GM18505 (cell line): Measurements from ENCODE around the gene HOXA7.

Experiments used
- ATAC-seq: cut with Tn5 transposase; IDR thresholded peaks from one replicate; pipeline ENCODE4 v1.9.1; 2021; ENCODE audit not compliant: unreplicated experiment
- POLR2A ChIP-seq: IDR thresholded peaks from 4 replicates; pipeline ENCODE4 v1.6.1; 2011; ENCODE audit warnings: borderline replicate concordance; ENCODE audit not compliant: insufficient read depth, insufficient read length; ENCODE audit errors: extremely low read depth

The HOXA7 gene

GRCh38 chr7:27160145-27160545, 3.7 kb upstream of the HOXA7 start:
- ATAC-seq, result no peak
- TF ChIP-seq POLR2A, result no peak

- no peak for TF ChIP-seq POLR2A
- no peak for ATAC-seq
Observed at GRCh38 chr7:27159266-27160144, 3.0 kb upstream of the HOXA7 start.

DNA sequence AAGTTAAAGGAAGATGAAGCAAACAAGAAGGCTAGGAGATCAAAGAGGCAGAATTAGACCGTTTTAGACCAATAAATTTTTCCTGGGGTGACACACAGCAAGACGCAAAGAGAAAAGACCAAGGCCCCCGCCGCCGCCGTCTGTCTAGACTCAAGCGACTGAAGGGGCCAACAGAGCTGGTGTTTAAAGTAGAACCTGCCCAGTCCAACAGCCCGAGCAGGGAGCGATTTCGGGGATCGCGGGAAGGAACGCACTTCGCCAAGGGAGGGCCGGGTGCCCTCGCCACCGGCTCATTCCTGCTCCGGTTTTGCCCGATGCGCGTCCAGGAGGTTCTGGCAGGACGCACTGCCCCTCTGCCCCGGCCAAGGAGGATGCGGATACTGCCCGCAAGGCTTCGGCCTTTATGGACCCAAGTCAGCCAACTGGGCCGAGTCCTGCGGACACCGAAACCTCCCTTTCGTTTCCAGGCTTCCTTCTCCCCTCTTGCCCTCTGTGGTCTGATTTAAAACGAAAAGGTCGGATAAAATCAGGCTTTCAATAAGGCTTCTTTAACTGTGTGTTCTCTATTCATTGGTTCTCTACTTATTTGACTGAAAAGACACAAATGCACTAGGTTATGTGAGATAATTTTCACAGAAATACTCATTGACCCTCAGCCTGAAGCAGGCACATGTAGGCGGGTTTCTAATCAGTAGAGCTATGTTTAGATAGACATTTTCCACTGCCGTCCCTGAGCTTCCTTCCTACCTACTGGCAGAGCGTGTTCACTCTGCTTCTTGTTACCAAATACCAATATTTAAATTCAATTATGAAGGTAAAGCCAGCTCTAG, 2.2 kb upstream of the HOXA7 start:
- no peak for TF ChIP-seq POLR2A
- no peak for ATAC-seq

- ATAC-seq, result no peak
- no peak for TF ChIP-seq POLR2A
Observed at GRCh38 chr7:27157702-27158431, 1.4 kb upstream of the HOXA7 start.

DNA sequence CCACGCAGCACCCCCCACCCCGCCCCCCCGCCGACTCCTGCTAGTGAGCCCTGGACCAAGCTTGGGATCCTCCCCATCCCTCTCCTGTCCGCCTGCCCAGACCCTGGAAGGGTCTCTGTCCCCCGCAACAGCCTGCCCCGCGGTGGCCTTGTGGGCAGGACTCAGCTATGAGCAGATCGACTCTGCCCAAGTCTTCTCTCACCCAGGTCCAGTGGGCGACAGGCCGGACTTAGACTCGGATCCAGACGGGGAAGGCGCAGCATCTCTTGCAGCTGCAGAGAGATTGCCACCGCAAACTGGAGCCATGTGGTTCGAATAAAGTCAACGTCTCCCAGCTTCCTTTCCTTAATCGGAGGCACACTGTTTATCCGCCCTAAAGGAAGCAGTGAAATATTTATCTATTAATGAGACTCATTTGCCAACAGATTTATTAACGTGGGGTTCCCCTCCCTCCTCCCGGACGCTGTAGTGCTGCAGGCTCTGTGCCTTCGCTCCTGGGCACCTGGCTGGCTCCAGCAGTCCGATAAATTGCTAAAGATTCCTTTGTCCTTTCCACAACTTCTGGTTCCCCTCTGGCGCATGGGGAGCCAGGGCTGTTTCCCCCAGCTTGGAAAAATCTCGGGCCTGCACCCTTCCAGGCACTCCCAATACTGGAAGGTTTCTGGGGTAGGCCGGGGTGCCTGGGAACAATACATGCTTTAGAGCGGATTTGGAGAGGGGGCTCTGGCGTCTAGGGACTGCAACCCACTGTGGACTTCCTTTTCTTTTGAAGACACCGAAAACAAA, 634 bp upstream of the HOXA7 start:
- TF ChIP-seq POLR2A, result no peak

DNA sequence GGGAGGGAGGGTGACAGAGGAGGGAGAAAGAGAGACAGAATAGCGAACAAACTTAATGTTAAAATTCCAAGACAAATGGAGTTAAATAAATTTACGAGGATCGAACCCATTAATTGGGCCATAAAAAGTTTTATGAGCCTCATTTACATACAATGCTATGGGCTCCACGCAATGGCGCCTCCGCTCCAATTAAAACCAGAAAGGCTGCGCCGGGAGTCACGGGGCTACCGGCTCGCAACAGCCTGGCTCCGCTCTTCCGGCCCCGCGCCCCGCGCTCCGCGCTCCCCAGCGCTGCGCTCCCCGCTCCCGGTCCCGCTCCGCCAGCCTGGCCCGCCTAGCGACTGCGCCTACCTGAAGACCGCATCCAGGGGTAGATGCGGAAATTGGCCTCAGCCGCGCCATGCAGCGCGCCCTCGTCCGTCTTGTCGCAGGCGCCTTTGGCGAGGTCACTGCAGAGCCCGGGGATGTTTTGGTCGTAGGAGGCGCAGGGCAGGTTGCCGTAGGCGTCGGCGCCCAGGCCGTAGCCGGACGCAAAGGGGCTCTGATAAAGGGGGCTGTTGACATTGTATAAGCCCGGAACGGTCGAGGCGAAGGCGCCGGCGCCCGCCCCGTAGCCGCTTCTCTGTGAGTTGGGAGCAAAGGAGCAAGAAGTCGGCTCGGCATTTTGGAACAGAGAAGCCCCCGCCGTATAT, 513 bp downstream of the HOXA7 start:
- no peak for TF ChIP-seq POLR2A
- ATAC-seq, result no peak

More for the DNA sequence above, 634 bp upstream of the HOXA7 start:
- ATAC-seq, result no peak

DNA sequence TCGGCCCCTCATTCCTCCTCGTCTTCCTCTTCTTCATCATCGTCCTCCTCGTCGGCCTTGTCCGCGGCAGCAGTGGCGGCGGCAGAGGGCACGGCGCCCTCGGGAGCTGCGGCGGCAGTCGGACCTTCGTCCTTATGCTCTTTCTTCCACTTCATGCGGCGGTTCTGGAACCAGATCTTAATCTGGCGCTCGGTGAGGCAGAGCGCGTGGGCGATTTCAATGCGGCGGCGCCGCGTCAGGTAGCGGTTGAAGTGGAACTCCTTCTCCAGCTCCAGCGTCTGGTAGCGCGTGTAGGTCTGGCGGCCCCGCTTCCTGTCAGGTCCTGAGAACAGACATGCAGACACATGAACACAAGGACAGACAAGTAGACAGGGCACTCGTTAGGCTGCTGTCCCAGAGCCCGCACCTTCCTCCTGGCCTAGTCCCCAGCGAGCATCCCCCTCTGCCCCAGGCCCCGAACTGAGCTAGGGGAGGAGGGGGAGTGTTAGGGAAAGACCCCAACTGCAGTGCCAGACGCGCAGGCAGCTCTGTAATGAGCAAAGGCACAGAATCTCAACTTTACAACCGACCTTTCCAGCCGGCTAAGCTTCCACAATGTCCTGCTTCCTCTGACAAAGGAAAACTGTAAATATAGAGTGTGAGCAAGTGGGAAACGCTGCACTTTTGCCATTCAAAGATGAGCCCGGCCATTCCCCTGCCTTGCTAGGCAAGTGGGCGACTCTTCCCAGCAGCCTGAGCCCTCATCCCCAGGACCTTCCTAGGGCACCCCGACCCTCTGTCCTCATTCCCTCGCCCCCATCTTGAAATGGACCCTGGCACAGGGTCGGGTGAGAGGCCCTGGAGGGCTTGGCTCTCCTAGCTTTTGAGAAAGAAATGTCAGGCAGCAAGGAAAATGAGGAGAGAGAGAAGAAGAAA, 1.3 kb downstream of the HOXA7 start:
- ATAC-seq, result no peak
- TF ChIP-seq POLR2A, result no peak

- TF ChIP-seq POLR2A, result no peak
- ATAC-seq, result no peak
Observed at GRCh38 chr7:27154369-27154768, 2.1 kb downstream of the HOXA7 start.

DNA sequence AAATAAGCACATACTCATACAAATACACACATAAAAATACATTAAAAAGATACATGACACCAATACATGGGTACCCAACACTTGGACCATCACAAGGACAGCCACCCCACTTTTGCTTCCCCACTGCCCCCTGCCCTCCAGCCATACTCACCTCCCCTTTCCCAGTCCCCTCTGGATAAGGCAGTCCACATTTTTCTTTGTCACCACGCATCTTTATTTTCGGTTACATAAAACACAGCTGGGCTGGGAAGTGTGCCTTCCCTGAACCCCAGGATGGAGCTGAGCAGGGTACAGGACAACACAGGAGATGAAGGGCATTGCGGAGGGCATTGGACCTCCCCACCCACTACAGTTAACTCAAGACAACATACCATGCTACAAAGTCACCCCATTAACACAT, 2.9 kb downstream of the HOXA7 start:
- TF ChIP-seq POLR2A, result no peak
- no peak for ATAC-seq

- TF ChIP-seq POLR2A, result no peak
- ATAC-seq, result no peak
Observed at GRCh38 chr7:27152816-27153442, 3.5 kb downstream of the HOXA7 start.
